ENCODE results near the gene FKBP6.
A peak's percentile ranks its signal among the peaks of the same experiment; 100 is the strongest.
"Not testable (repeated sequence)": the region's sequence is repeated elsewhere in the genome, so short reads cannot be mapped to it uniquely, and the experiment has no call there.

The FKBP6 gene

GRCh38 chr7:73324081-73324845, 3.7 kb upstream of the FKBP6 start:
- peak; percentile 50 to 65 for DNase-seq

GRCh38 chr7:73325424-73325823, 2.5 kb upstream of the FKBP6 start:
- DNase-seq, result not testable (repeated sequence)

- not testable (repeated sequence) for DNase-seq
Measured at GRCh38 chr7:73327449-73327848, 512 bp upstream of the FKBP6 start.

GRCh38 chr7:73328696-73329095, 735 bp downstream of the FKBP6 start:
- no peak for DNase-seq

GRCh38 chr7:73329861-73330581, 2.1 kb downstream of the FKBP6 start:
- DNase-seq, result no peak

- DNase-seq, result no peak
Measured at GRCh38 chr7:73330772-73331171, 2.8 kb downstream of the FKBP6 start.

- DNase-seq, result no peak
Measured at GRCh38 chr7:73332447-73332846, 4.5 kb downstream of the FKBP6 start.

- DNase-seq, result no peak
Measured at GRCh38 chr7:73338321-73338720, 10.4 kb downstream of the FKBP6 start.

- no peak for DNase-seq
Measured at GRCh38 chr7:73340514-73340913, 12.6 kb downstream of the FKBP6 start.

- no peak for DNase-seq
Measured at GRCh38 chr7:73341877-73342276, 13.9 kb downstream of the FKBP6 start.

- no peak for DNase-seq
Measured at GRCh38 chr7:73342645-73343044, 14.7 kb downstream of the FKBP6 start.

- no peak for DNase-seq
Measured at GRCh38 chr7:73343671-73344380, 15.9 kb downstream of the FKBP6 start.

GRCh38 chr7:73345538-73345937, 17.6 kb downstream of the FKBP6 start:
- no peak for DNase-seq

GRCh38 chr7:73345951-73346350, 18.0 kb downstream of the FKBP6 start:
- DNase-seq, result no peak

- no peak for DNase-seq
Measured at GRCh38 chr7:73349763-73350162, 21.8 kb downstream of the FKBP6 start.

- no peak for DNase-seq
Measured at GRCh38 chr7:73350306-73351068, 22.5 kb downstream of the FKBP6 start.

- DNase-seq, result no peak
Measured at GRCh38 chr7:73351447-73352167, 23.6 kb downstream of the FKBP6 start.

GRCh38 chr7:73352784-73353183, 24.8 kb downstream of the FKBP6 start:
- no peak for DNase-seq

GRCh38 chr7:73353243-73353642, 25.3 kb downstream of the FKBP6 start:
- no peak for DNase-seq

GRCh38 chr7:73354196-73354595, 26.2 kb downstream of the FKBP6 start:
- DNase-seq, result no peak

- DNase-seq, result no peak
Measured at GRCh38 chr7:73354821-73355220, 26.9 kb downstream of the FKBP6 start.

- DNase-seq, result no peak
Measured at GRCh38 chr7:73356159-73356558, 28.2 kb downstream of the FKBP6 start.

Data from stimulated activated CD4-positive, alpha-beta T cell treated with anti-CD3 and anti-CD28 coated beads, Interleukin-2, amount 100 ng/mL, for 24 hours (primary cell).